Mesodermal cell (in vitro differentiated cells): ENCODE results near the gene TRAM2. TPM values are rescaled to one million over a fixed set of nuclear protein-coding genes. Genes with fewer than 3 reads are reported as not detected.

Source experiments
- H3K27ac ChIP-seq: 2 replicates; pipeline ENCODE4 v1.7.0; 2013; ENCODE audit warnings: mild to moderate bottlenecking, low read depth, low read length, moderate library complexity; ENCODE audit not compliant: severe bottlenecking
- H3K36me3 ChIP-seq: 2 replicates; pipeline ENCODE4 v1.7.1; 2013; ENCODE audit warnings: mild to moderate bottlenecking, low read length, moderate library complexity; ENCODE audit not compliant: control insufficient read depth, insufficient read depth
- H3K4me1 ChIP-seq: one replicate; pipeline ENCODE4 v1.7.1; 2013; ENCODE audit warnings: mild to moderate bottlenecking, low read length; ENCODE audit not compliant: insufficient read depth, control insufficient read depth, poor library complexity, severe bottlenecking
- H3K4me3 ChIP-seq: 2 replicates; pipeline ENCODE4 v1.7.0; 2013; ENCODE audit warnings: low read length, control low read depth, mild to moderate bottlenecking; ENCODE audit not compliant: insufficient read depth, poor library complexity, severe bottlenecking; ENCODE audit errors: extremely low read depth
- H3K9me3 ChIP-seq: 2 replicates; pipeline ENCODE4 v1.7.1; 2013; ENCODE audit warnings: mild to moderate bottlenecking, low read length, moderate library complexity; ENCODE audit not compliant: control insufficient read depth
- WGBS, 2 experiments: methylation state at CpG; one replicate each; pipeline ENCODE4 v1.1.5; 2013; ENCODE audit warnings: missing lambda C conversion rate in 2 of 2; ENCODE audit not compliant: insufficient coverage in 2 of 2; 5-methylcytosine and 5-hydroxymethylcytosine counted together
- polyA plus RNA-seq, 2 experiments: library from polyadenylated mRNA; stranded (reverse); fragments of 50-300 nt; gene quantifications; one replicate each; pipeline ENCODE4 v1.2.3, GENCODE V29; 2013

Gene TRAM2, protein sequence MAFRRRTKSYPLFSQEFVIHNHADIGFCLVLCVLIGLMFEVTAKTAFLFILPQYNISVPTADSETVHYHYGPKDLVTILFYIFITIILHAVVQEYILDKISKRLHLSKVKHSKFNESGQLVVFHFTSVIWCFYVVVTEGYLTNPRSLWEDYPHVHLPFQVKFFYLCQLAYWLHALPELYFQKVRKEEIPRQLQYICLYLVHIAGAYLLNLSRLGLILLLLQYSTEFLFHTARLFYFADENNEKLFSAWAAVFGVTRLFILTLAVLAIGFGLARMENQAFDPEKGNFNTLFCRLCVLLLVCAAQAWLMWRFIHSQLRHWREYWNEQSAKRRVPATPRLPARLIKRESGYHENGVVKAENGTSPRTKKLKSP
- 19.4 TPM for polyA plus RNA-seq (2013, experiment 1 of 2)
- polyA plus RNA-seq (2013, experiment 2 of 2): 16.0 TPM

DNA sequence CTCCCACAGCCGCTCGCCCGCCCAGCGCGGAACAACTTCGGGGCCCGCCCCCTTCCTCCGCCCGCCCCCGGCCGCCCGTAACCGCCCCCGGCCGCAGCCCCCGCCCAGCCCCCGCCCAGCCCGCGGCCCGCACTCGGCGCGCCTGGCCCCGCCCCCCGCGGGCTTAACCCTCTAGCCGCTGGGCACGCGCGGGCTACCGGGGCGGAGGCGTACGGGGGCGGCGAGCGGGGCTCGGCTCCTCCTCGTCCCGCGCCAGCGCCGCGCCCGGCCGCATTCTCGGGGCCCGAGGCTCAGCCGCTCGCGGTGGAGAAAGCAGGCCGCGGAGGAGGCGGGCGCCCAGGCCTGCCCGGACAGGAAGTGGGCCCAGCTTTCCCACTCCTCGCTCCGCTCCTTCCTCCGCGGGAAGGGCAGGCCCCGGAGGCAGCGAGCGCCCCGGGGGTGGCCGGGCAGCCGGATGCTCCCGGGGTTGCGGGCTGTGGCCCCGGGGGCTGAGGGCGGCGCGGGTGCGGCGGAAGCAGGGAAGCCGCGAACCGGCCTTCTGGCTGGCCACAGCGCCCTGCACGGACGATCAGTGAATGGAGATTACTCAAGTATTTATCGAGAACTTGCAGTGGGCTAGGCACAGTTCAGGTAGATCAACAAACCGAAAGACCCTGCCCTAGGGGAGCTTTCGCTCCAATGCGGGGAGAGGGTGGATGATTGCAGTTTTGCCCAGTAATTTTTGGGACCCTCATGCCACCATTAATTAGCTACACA is at the start of gene TRAM2:
TSS of gene TRAM2 (minus strand) at position 39 of the 756 bp plus-strand sequence. CDS start 145 bp downstream, outside the sequence.
- peaks cover 32% of the 10 kb centered on the region for H3K4me1 ChIP-seq
- H3K4me3 ChIP-seq: peak within 1 kb of the TSS; percentile 62
- 0% methylated on average over 32 to 54 of the region's 84 CpGs for WGBS, 2 experiments
- H3K9me3 ChIP-seq: no peaks in the 10 kb centered on the region
- peak within 1 kb of the TSS; percentile 95 for H3K27ac ChIP-seq
- peaks cover 2% of the 10 kb centered on the region for H3K36me3 ChIP-seq

DNA sequence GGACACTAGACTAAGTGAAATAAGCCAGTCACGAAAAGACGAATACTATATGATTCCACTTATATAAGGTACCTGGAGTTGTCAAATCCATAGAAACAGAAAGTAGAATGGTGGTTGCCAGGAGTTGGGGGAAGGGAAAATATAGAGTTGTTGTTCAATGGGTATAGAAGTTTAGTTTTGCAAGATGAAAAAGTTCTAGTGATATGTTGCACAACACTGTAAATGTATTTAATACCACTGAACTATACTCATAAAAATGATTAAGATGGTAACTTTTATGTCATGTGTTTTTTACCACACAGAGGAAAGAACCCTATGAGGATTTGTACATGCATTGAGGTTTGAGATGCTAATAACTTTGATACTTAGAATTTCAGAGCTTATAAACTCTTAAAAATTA is 46.0 kb upstream of the TRAM2 start:
- Histone ChIP-seq H3K9me3 (no peaks in the 10 kb centered on the region), H3K36me3 (no peaks in the 10 kb centered on the region), H3K4me1 (no peaks in the 10 kb centered on the region), H3K4me3 (no peak overlapping the region), H3K27ac (no peak overlapping the region)
- 100% methylated on average over 2 of the region's 2 CpGs; no CpG with 5 or more reads in 1 of the 2 experiments for WGBS, 2 experiments

DNA sequence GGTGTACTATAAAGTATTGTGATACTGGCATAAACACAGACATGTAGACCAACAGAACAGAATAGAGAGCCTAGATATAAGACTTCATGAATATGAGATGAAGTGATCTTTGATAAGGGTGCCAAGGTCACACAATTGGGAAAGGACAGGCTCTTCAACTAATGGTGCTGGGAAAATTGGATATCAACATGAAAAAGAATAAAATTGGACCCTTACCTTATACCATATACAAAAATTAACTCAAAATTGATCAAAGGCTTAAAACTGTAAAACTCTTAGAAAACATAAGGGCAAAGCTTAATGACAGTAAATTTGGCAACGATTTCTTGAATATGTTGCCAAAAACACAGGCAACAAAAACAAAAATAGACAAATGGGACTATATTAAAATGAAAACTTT is 44.8 kb upstream of the TRAM2 start:
- WGBS, 2 experiments: no CpG with 5 or more reads among the region's 1 CpG
- Histone ChIP-seq H3K9me3 (no peaks in the 10 kb centered on the region), H3K4me3 (no peak overlapping the region), H3K27ac (no peak overlapping the region), H3K36me3 (no peaks in the 10 kb centered on the region), H3K4me1 (peaks cover 2% of the 10 kb centered on the region)

DNA sequence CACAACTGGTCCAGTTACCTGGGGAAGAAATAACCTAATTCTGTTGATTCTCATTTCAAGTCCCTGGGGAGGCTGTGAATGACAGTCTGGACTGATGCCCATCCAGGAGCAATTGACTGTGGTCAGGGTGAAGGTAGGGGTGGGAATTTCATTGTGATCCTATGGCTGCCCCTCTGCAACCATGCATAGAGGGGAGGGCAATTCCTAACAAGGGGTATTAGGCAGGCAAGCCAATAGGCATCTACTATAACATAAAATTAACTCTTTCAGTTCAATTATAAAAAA is 44.0 kb upstream of the TRAM2 start:
- no peak overlapping the region for H3K4me3 ChIP-seq
- no peaks in the 10 kb centered on the region for H3K9me3 ChIP-seq
- no peak overlapping the region for H3K27ac ChIP-seq
- H3K4me1 ChIP-seq: peaks cover 3% of the 10 kb centered on the region
- no peaks in the 10 kb centered on the region for H3K36me3 ChIP-seq

DNA sequence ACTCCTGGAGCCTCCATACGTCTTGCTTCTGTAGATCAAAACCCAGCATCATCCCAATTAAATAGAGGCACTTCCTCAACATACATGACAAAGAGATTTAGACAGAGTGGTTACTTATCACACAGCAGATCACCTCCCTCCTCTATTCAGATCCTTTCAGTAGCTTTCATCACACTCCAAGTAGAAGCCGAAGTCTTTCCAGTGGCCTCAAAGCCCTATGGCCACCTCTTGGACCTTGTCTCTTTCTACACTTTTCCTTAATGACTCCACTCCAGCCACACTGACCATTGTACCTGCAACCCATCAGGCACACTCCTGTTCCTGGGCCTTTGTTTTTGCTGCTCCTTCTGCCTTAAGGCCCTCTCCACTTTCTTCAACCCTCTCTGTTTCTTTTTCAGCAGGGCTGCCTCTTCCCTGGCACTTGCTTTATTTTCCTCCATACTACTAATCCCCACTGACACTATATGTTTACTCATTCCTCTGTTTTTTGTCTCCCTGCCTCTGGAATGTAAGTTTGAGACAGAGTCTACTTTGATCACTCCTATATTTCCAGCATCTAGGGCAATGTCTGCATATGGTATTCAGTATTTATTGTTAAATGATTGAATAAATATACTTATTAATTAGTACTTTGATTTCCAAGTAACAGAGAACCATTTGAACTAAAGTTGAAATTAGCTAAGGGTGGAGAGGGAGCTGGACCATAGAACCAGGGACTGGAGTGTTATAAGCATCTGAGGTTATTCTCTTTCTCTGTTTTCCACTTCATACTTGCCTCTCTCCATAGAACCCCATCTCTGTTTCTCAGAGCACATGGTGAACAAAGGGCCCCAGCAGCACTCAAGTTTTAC is 43.4 kb upstream of the TRAM2 start:
- H3K4me3 ChIP-seq: no peak overlapping the region
- H3K4me1 ChIP-seq: peaks cover 3% of the 10 kb centered on the region
- no peak overlapping the region for H3K27ac ChIP-seq
- H3K9me3 ChIP-seq: no peaks in the 10 kb centered on the region
- WGBS, 2 experiments: 86 to 100% methylated on average over 1 of the region's 2 CpGs
- H3K36me3 ChIP-seq: no peaks in the 10 kb centered on the region

DNA sequence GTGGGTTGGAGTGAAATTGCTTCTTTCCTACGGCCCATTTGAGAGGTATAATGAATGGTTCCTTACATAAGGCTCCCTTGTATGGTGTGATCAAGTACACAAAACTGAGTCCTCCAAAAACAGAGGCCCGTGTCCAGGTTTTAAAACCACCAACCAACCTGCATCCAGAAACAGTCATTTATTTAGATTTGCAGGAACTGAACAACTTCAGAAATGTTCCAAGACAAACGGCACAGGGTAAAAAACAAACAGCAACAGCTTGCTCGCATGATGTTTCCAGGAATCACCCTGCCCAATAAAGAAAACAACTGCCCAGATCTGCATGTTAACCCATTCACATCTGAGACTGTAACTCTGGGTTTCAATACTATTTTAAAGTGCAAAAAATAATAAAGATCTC is 40.2 kb upstream of the TRAM2 start:
- Histone ChIP-seq H3K4me1 (peaks cover 3% of the 10 kb centered on the region), H3K27ac (no peak overlapping the region), H3K36me3 (no peaks in the 10 kb centered on the region), H3K9me3 (no peaks in the 10 kb centered on the region), H3K4me3 (no peak overlapping the region)
- WGBS, 2 experiments: 92 to 100% methylated on average over 2 to 3 of the region's 4 CpGs

DNA sequence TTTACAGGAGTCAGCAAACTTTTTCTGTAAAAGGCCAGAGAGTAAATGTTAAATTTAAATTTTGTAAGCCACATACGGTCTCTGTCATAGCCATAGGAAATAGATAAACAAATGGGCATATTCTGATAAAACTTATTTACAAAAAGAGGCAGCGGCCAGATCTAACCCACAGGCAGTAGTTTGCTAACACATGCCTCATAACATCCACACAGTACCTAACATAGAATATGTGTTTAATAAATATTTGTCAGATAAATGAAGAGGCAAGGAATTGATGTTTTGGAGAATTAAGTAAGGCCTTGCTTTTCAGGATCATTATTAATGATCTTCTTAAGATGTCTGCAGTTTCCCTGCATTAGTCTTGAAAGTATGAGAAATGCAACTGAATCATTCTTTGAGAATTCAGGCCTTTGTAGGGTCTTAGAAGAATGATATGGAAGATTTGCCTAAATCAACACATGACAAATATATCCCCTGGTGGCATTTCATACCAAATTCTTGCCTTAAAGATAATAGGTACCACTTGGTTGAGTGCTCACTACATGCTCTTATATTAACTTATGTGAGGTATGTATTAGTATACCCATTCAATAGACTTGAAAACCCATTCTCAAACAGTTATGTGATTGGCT is 39.3 kb upstream of the TRAM2 start:
- Histone ChIP-seq H3K36me3 (no peaks in the 10 kb centered on the region), H3K4me1 (peaks cover 7% of the 10 kb centered on the region), H3K27ac (no peak overlapping the region), H3K4me3 (no peak overlapping the region), H3K9me3 (no peaks in the 10 kb centered on the region)
- WGBS, 2 experiments: no CpG with 5 or more reads among the region's 2 CpGs

DNA sequence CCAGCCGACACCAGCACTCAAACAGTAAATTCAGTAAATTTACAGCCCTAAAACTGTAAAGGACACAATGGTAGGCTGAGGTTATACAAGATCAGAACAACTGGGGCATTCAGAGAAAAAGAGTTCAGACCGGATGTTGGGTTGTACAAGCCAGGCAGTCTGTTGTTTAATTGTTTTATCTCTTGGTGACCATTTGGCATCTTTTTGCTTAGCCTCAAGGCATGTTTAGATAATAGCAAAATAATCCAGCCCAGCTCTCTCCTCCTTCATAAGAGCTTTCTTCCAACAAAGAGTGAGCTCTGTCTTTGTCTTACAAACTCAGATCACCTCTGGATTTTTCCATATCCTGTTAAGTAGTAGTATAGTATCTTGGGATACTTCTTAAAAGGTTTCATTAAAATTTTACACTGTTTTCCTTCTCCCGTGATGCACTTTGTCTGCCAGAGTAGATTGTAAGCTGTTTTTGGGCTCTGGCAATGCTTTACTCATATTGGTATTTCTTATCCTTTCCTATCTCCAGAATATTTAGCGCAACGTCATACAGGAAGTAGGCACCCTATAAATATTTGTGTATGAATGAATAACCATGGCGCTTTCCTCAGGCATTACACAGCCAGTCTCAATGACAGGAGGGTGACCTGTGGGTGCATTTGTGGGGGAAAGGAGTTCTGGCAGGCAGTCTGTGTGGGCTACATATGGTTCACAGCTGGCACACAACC is 35.6 kb upstream of the TRAM2 start:
- 86 to 92% methylated on average over 1 to 2 of the region's 6 CpGs for WGBS, 2 experiments
- H3K4me1 ChIP-seq: peaks cover 15% of the 10 kb centered on the region
- no peak overlapping the region for H3K4me3 ChIP-seq
- no peak overlapping the region for H3K27ac ChIP-seq
- H3K9me3 ChIP-seq: no peaks in the 10 kb centered on the region
- no peaks in the 10 kb centered on the region for H3K36me3 ChIP-seq

DNA sequence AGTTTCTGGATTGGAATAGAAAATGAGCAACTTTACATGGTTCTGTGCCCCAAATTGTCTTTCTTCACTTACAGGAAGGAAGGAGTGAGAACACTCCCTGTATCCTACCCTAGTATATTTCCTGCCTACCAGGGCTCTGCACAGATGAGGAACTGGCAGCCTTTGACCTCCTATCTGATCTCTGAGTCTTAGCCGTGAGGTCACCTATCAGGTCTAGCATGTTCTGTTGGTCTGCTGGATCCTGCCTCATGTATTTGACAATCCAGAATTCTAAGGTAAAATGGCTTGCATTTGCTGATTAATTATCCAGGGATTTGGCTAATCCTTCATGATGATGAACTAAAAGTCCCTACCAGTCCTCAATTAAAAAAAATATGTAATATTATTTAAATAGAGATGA is 35.0 kb upstream of the TRAM2 start:
- Histone ChIP-seq H3K9me3 (no peaks in the 10 kb centered on the region), H3K4me1 (peaks cover 14% of the 10 kb centered on the region), H3K36me3 (no peaks in the 10 kb centered on the region), H3K4me3 (no peak overlapping the region), H3K27ac (no peak overlapping the region)
- WGBS, 2 experiments: 75 to 83% methylated on average over 1 of the region's 1 CpG
